HG02981 (cell line): ENCODE results near the gene ELMOD3.
"Not testable (repeated sequence)": the region's sequence is repeated elsewhere in the genome, so short reads cannot be mapped to it uniquely, and the experiment has no call there.

Source experiments
- ATAC-seq: cut with Tn5 transposase; IDR thresholded peaks from one replicate; pipeline ENCODE4 v1.9.1; 2021; ENCODE audit warnings: mild to moderate bottlenecking, moderate library complexity; ENCODE audit not compliant: unreplicated experiment

Gene ELMOD3

GRCh38 chr2:85439569-85439968 is 85.0 kb downstream of the ELMOD3 start:
- ATAC-seq, result not testable (repeated sequence)

DNA sequence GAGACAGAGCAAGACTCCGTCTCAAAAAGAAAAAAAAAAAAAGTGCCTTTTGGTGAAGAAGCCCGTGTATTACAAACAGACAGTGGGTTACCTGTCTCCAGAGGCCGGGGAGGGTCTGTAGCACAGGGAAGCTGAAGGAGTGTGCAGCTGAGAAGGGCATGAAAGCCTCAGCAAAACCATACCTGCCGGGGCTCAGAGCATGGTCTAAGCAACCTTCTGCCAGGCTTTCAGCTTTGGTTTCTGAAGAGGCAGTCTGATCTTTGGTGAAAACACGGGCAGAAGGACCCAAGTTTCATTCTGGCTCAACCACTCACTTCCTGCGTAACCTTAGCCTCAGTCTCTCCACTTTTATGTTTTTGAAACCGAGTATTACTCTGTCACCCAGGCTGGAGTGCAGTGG is 85.4 kb downstream of the ELMOD3 start:
- ATAC-seq, result no peak

GRCh38 chr2:85440729-85441128 is 86.2 kb downstream of the ELMOD3 start:
- no peak for ATAC-seq
